ENCODE results near the gene SPDEF.

Gene SPDEF

GRCh38 chr6:34521463-34522285 lies 34.5 kb downstream of the SPDEF start:
- TF ChIP-seq NFIC (IDR thresholded peaks at IDR 0.05), result no peak
- TF ChIP-seq USF1 (IDR thresholded peaks at IDR 0.05), result no peak
- no peak for TF ChIP-seq TCF12 (IDR thresholded peaks at IDR 0.05; ENCODE audit: low read depth)
- TF ChIP-seq CEBPB (IDR thresholded peaks at IDR 0.05), result no peak
- TF ChIP-seq EP300 (IDR thresholded peaks at IDR 0.05; ENCODE audit: borderline replicate concordance), result no peak
- TF ChIP-seq YY1 (IDR thresholded peaks at IDR 0.05; ENCODE audit: low read depth), result no peak
- TF ChIP-seq REST (IDR thresholded peaks at IDR 0.05; ENCODE audit: low read depth), result no peak
- no peak for TF ChIP-seq RAD21 (IDR thresholded peaks at IDR 0.05; ENCODE audit: low read depth)
- no peak for TF ChIP-seq TEAD4 (IDR thresholded peaks at IDR 0.05)
- no peak for TF ChIP-seq TAF1 (IDR thresholded peaks at IDR 0.05; ENCODE audit: low read depth)
- no peak for TF ChIP-seq CREB1 (IDR thresholded peaks at IDR 0.05; ENCODE audit: low read depth)
- TF ChIP-seq EGR1 (IDR thresholded peaks at IDR 0.05), result no peak
- no peak for TF ChIP-seq FOXM1 (IDR thresholded peaks at IDR 0.05; ENCODE audit: borderline replicate concordance, low read depth)
- no peak for TF ChIP-seq MAX (IDR thresholded peaks at IDR 0.05)
- no peak for TF ChIP-seq ZBTB7A (IDR thresholded peaks at IDR 0.05; ENCODE audit: low read depth)

GRCh38 chr6:34520645-34521462 lies 35.3 kb downstream of the SPDEF start:
- no peak for TF ChIP-seq YY1 (IDR thresholded peaks at IDR 0.05; ENCODE audit: low read depth)
- no peak for TF ChIP-seq EP300 (IDR thresholded peaks at IDR 0.05; ENCODE audit: borderline replicate concordance)
- no peak for TF ChIP-seq ZBTB7A (IDR thresholded peaks at IDR 0.05; ENCODE audit: low read depth)
- no peak for TF ChIP-seq TEAD4 (IDR thresholded peaks at IDR 0.05)
- TF ChIP-seq REST (IDR thresholded peaks at IDR 0.05; ENCODE audit: low read depth), result no peak
- TF ChIP-seq USF1 (IDR thresholded peaks at IDR 0.05), result no peak
- TF ChIP-seq CEBPB (IDR thresholded peaks at IDR 0.05), result no peak
- TF ChIP-seq NFIC (IDR thresholded peaks at IDR 0.05), result no peak
- no peak for TF ChIP-seq TAF1 (IDR thresholded peaks at IDR 0.05; ENCODE audit: low read depth)
- TF ChIP-seq FOXM1 (IDR thresholded peaks at IDR 0.05; ENCODE audit: borderline replicate concordance, low read depth), result no peak
- no peak for TF ChIP-seq RAD21 (IDR thresholded peaks at IDR 0.05; ENCODE audit: low read depth)
- TF ChIP-seq MAX (IDR thresholded peaks at IDR 0.05), result no peak
- no peak for TF ChIP-seq TCF12 (IDR thresholded peaks at IDR 0.05; ENCODE audit: low read depth)

- TF ChIP-seq TEAD4 (IDR thresholded peaks at IDR 0.05), result no peak
Observed at GRCh38 chr6:34519971-34520644, 36.0 kb downstream of the SPDEF start.

- TF ChIP-seq NFIC (IDR thresholded peaks at IDR 0.05), result 0 out of 2 replicates have a peak, but pooled peaks have one; percentile 21
- TF ChIP-seq YY1 (IDR thresholded peaks at IDR 0.05; ENCODE audit: low read depth), result no peak
Observed at GRCh38 chr6:34518669-34519365, 37.3 kb downstream of the SPDEF start.

- no peak for TF ChIP-seq FOXM1 (IDR thresholded peaks at IDR 0.05; ENCODE audit: borderline replicate concordance, low read depth)
- TF ChIP-seq EP300 (IDR thresholded peaks at IDR 0.05; ENCODE audit: borderline replicate concordance), result no peak
- TF ChIP-seq EGR1 (IDR thresholded peaks at IDR 0.05), result no peak
- TF ChIP-seq YY1 (IDR thresholded peaks at IDR 0.05; ENCODE audit: low read depth), result no peak
- TF ChIP-seq REST (IDR thresholded peaks at IDR 0.05; ENCODE audit: low read depth), result no peak
- TF ChIP-seq TCF12 (IDR thresholded peaks at IDR 0.05; ENCODE audit: low read depth), result no peak
- no peak for TF ChIP-seq NFIC (IDR thresholded peaks at IDR 0.05)
- TF ChIP-seq RAD21 (IDR thresholded peaks at IDR 0.05; ENCODE audit: low read depth), result no peak
- no peak for TF ChIP-seq ZBTB7A (IDR thresholded peaks at IDR 0.05; ENCODE audit: low read depth)
- no peak for TF ChIP-seq CEBPB (IDR thresholded peaks at IDR 0.05)
- no peak for TF ChIP-seq CREB1 (IDR thresholded peaks at IDR 0.05; ENCODE audit: low read depth)
- TF ChIP-seq USF1 (IDR thresholded peaks at IDR 0.05), result no peak
- no peak for TF ChIP-seq TAF1 (IDR thresholded peaks at IDR 0.05; ENCODE audit: low read depth)
- no peak for TF ChIP-seq TEAD4 (IDR thresholded peaks at IDR 0.05)
- TF ChIP-seq MAX (IDR thresholded peaks at IDR 0.05), result no peak
Observed at GRCh38 chr6:34517966-34518365, 38.2 kb downstream of the SPDEF start.
